MM.1S (cell line): ENCODE results near the gene COMMD3.

Source experiments
- EZH2 ChIP-seq: fragments of 300-600 bp; sonication (generic); optimal IDR thresholded peaks from 2 replicates; pipeline ENCODE3; 2017; ENCODE audit warnings: low read depth, mild to moderate bottlenecking, antibody characterized with exemption, low read length, mixed read lengths
- EZH2phosphoT487 ChIP-seq: fragments of 300-600 bp; sonication (generic); IDR thresholded peaks from 2 replicates; pipeline ENCODE4 v1.6.1; 2018; ENCODE audit warnings: antibody characterized with exemption, low read length
- TF ChIP-seq, protein P1 (sequence below): fragments of 300-600 bp; sonication (generic); IDR thresholded peaks from 2 replicates; pipeline ENCODE4 v1.5.1; 2016; ENCODE audit warnings: antibody characterized with exemption, low read length, mixed read lengths

DNA sequence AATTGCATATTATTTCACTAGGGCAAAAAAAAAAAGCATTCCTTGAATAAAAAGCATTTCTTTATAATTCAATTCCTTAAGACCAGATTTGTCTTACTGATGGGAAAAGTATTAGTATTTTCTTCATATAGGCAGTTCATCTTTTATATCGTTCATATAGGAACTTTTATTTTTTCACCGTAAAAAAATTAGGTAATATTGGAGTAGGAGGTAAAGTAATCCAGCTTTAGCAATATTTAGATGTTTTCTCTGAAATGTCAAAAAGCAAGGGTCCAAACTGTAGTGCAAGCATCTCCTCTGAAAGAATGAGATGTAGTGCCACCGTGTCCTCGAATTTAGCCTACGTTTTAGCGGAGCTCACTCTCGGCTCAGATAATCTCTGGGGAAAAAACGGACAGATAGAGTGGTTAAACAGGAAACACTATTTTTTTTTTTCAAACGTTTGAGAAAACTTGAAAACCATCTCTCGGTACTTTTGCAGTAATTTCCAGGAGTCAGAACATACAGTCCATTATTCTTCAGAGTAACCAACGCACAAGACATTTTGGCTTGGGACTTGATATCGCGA lies 23.7 kb downstream of the COMMD3 start:
- TF ChIP-seq, protein P1, sequence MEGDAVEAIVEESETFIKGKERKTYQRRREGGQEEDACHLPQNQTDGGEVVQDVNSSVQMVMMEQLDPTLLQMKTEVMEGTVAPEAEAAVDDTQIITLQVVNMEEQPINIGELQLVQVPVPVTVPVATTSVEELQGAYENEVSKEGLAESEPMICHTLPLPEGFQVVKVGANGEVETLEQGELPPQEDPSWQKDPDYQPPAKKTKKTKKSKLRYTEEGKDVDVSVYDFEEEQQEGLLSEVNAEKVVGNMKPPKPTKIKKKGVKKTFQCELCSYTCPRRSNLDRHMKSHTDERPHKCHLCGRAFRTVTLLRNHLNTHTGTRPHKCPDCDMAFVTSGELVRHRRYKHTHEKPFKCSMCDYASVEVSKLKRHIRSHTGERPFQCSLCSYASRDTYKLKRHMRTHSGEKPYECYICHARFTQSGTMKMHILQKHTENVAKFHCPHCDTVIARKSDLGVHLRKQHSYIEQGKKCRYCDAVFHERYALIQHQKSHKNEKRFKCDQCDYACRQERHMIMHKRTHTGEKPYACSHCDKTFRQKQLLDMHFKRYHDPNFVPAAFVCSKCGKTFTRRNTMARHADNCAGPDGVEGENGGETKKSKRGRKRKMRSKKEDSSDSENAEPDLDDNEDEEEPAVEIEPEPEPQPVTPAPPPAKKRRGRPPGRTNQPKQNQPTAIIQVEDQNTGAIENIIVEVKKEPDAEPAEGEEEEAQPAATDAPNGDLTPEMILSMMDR, result no peak
- TF ChIP-seq EZH2 (no peak), EZH2phosphoT487 (no peak)
